HepG2 (cell line): ENCODE data around the gene FBLIM1. TPM values are rescaled to one million over a fixed set of nuclear protein-coding genes. Genes with fewer than 3 reads are reported as not detected.

Experiments used
- ARHGAP35 ChIP-seq: sonication (generic); formaldehyde crosslinking; IDR thresholded peaks from 2 replicates; pipeline ENCODE4 v1.9.0; 2022; ENCODE audit warnings: mild to moderate bottlenecking, inconsistent platforms, moderate library complexity, missing genetic modification reagents, borderline replicate concordance
- EP300 ChIP-seq, 3 experiments: sonication (generic) in 1 of 3; formaldehyde crosslinking in 1 of 3; IDR thresholded peaks; 2 replicates each; pipeline versions ENCODE4 v1.5.1 to v1.6.1; 2011 to 2020; ENCODE audit warnings: low read depth in 2 of 3, low read length in 2 of 3, borderline replicate concordance in 1 of 3, improper control_type of control experiment in 1 of 3, mild to moderate bottlenecking in 1 of 3, missing genetic modification reagents in 1 of 3, moderate library complexity in 1 of 3
- FLYWCH1 ChIP-seq: sonication (generic); formaldehyde crosslinking; IDR thresholded peaks from 2 replicates; pipeline ENCODE4 v1.8.1; 2023; ENCODE audit warnings: mild to moderate bottlenecking, missing genetic modification reagents
- GFI1 ChIP-seq: sonication (generic); formaldehyde crosslinking; IDR thresholded peaks from 2 replicates; pipeline ENCODE4 v1.5.0; 2020; ENCODE audit warnings: missing genetic modification reagents, mild to moderate bottlenecking, borderline replicate concordance
- HNRNPK ChIP-seq: fragments of 200-400 bp; formaldehyde crosslinking; IDR thresholded peaks from 2 replicates; pipeline ENCODE4 v1.6.1; 2018; ENCODE audit warnings: low read length, low read depth, moderate library complexity, mild to moderate bottlenecking; ENCODE audit not compliant: poor library complexity, severe bottlenecking
- IKZF1 ChIP-seq: fragments of 450-650 bp; IDR thresholded peaks from 2 replicates; pipeline ENCODE4 v1.7.1; 2016
- KLF15 ChIP-seq: sonication (generic); formaldehyde crosslinking; IDR thresholded peaks from 2 replicates; pipeline ENCODE4 v1.8.1; 2023; ENCODE audit warnings: borderline replicate concordance, mild to moderate bottlenecking, inconsistent platforms, missing genetic modification reagents, mixed read lengths
- NCOA2 ChIP-seq: sonication (generic); formaldehyde crosslinking; IDR thresholded peaks from 2 replicates; pipeline ENCODE4 v1.8.0; 2022; ENCODE audit warnings: inconsistent platforms
- NFE2L2 ChIP-seq: fragments of 150-350 bp; IDR thresholded peaks from 2 replicates; pipeline ENCODE4 v1.6.1; 2014; ENCODE audit warnings: low read length
- NFIB ChIP-seq: sonication (generic); formaldehyde crosslinking; IDR thresholded peaks from 2 replicates; pipeline ENCODE4 v1.9.0; 2021; ENCODE audit warnings: missing genetic modification reagents, mild to moderate bottlenecking, borderline replicate concordance
- NFKB2 ChIP-seq: sonication (generic); formaldehyde crosslinking; IDR thresholded peaks from 2 replicates; pipeline ENCODE4 v1.4.0; 2020; ENCODE audit warnings: missing genetic modification reagents, borderline replicate concordance
- PHF21A ChIP-seq: sonication (generic); formaldehyde crosslinking; IDR thresholded peaks from 2 replicates; pipeline ENCODE4 v1.5.0; 2020; ENCODE audit warnings: mild to moderate bottlenecking, missing genetic modification reagents
- PHF8 ChIP-seq: sonication (generic); formaldehyde crosslinking; IDR thresholded peaks from 2 replicates; pipeline ENCODE4 v1.5.0; 2020; ENCODE audit warnings: missing genetic modification reagents
- PLRG1 ChIP-seq: fragments of 450-650 bp; conservative IDR thresholded peaks from 2 replicates; pipeline ENCODE4 v1.6.1; 2016
- PPARG ChIP-seq: conservative IDR thresholded peaks from 2 replicates; pipeline ENCODE4 v1.6.1; 2016; ENCODE audit warnings: missing biosample characterization, missing genetic modification reagents
- SIN3B ChIP-seq: fragments of 150-350 bp; IDR thresholded peaks from 2 replicates; pipeline ENCODE4 v1.6.1; 2014; ENCODE audit warnings: low read length
- SUZ12 ChIP-seq: fragments of 150-350 bp; IDR thresholded peaks from 2 replicates; pipeline ENCODE4 v1.6.1; 2014; ENCODE audit warnings: low read depth, low read length
- TCF7L2 ChIP-seq: IDR thresholded peaks from 2 replicates; pipeline ENCODE4 v1.6.1; 2011; ENCODE audit warnings: mild to moderate bottlenecking, low read depth, low read length, moderate library complexity
- TRIM22 ChIP-seq: fragments of 450-650 bp; IDR thresholded peaks from 2 replicates; pipeline ENCODE4 v1.6.1; 2017
- ZNF326 ChIP-seq: sonication (generic); formaldehyde crosslinking; IDR thresholded peaks from 2 replicates; pipeline ENCODE4 v1.4.0; 2020; ENCODE audit warnings: missing genetic modification reagents, borderline replicate concordance
- ZNF441 ChIP-seq: sonication (generic); formaldehyde crosslinking; IDR thresholded peaks from 2 replicates; pipeline ENCODE4 v1.7.0; 2021; ENCODE audit warnings: missing genetic modification reagents, borderline replicate concordance
- ZNF570 ChIP-seq: sonication (generic); formaldehyde crosslinking; IDR thresholded peaks from 2 replicates; pipeline ENCODE4 v1.4.0; 2020; ENCODE audit warnings: mild to moderate bottlenecking, missing genetic modification reagents, borderline replicate concordance
- ZNF775 ChIP-seq: sonication (generic); formaldehyde crosslinking; IDR thresholded peaks from 2 replicates; pipeline ENCODE4 v1.4.0; 2020; ENCODE audit warnings: missing genetic modification reagents, mild to moderate bottlenecking, moderate library complexity, borderline replicate concordance
- polyA plus RNA-seq, 8 experiments: library from polyadenylated mRNA; depleted of rRNA in 3 of 8; stranded (reverse) in 7 of 8; unstranded in 1 of 8; fragments of >200 nt; fragmentation: Illumina TruSeq in 4 of 8; extraction: Trizol in 4 of 8; gene quantifications; 2 replicates each; pipeline versions ENCODE4 v1.2.1 to v1.2.3, GENCODE V29; 2011 to 2016; ENCODE audit warnings: low read depth in 4 of 8, missing spikeins in 1 of 8, mixed read lengths in 1 of 8; ENCODE audit not compliant: insufficient read depth in 1 of 8
- total RNA-seq, 5 experiments: library from RNA; depleted of rRNA; stranded (reverse); fragments of >200 nt; fragmentation: Illumina TruSeq; extraction: Trizol; gene quantifications; 2 replicates each; pipeline ENCODE4 v1.2.3, GENCODE V29; 2016; ENCODE audit warnings: low read depth in 1 of 5
- TF ChIP-seq, protein P1 (sequence below): sonication (generic); formaldehyde crosslinking; IDR thresholded peaks from 2 replicates; pipeline ENCODE4 v1.8.1; 2023; ENCODE audit warnings: missing genetic modification reagents, mild to moderate bottlenecking, borderline replicate concordance
- TF ChIP-seq, protein P2 (sequence below): IDR thresholded peaks from 2 replicates; pipeline ENCODE4 v1.6.1; 2018; ENCODE audit warnings: missing genetic modification reagents
- TF ChIP-seq, protein P3 (sequence below): sonication (generic); formaldehyde crosslinking; IDR thresholded peaks from 2 replicates; pipeline ENCODE4 v1.4.0; 2020; ENCODE audit warnings: missing genetic modification reagents

The FBLIM1 gene
- total and polyA plus RNA-seq, 2 of the 13 experiments (the other 11 are each of a cell fraction or from before 2014, with no cell fraction given), result 10.6 to 23.0 TPM

GRCh38 chr1:15740924-15741850 lies 17.4 kb upstream of the FBLIM1 start (continued):
- TF ChIP-seq, protein P1, sequence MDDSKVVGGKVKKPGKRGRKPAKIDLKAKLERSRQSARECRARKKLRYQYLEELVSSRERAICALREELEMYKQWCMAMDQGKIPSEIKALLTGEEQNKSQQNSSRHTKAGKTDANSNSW (CRISPR knock-in tag), result no peak
- TF ChIP-seq ARHGAP35 (CRISPR knock-in tag), result no peak
- TF ChIP-seq PPARG (CRISPR knock-in tag), result 0 out of 2 replicates have a peak, but pooled peaks have one; percentile 62
- TF ChIP-seq ZNF441, result 0 out of 2 replicates have a peak, but pooled peaks have one; percentile 53
- TF ChIP-seq KLF15 (CRISPR knock-in tag), result no peak
- TF ChIP-seq NFKB2 (CRISPR knock-in tag), result peak; percentile 55; the same call in 1 of the 2 replicates
- TF ChIP-seq, protein P2, sequence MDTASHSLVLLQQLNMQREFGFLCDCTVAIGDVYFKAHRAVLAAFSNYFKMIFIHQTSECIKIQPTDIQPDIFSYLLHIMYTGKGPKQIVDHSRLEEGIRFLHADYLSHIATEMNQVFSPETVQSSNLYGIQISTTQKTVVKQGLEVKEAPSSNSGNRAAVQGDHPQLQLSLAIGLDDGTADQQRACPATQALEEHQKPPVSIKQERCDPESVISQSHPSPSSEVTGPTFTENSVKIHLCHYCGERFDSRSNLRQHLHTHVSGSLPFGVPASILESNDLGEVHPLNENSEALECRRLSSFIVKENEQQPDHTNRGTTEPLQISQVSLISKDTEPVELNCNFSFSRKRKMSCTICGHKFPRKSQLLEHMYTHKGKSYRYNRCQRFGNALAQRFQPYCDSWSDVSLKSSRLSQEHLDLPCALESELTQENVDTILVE (CRISPR knock-in tag), result 0 out of 2 replicates have a peak, but pooled peaks have one; percentile 24
- TF ChIP-seq TCF7L2, result no peak
- TF ChIP-seq SUZ12, result no peak
- no peak for TF ChIP-seq NFIB (CRISPR knock-in tag)
- TF ChIP-seq ZNF326 (CRISPR knock-in tag), result no peak
- TF ChIP-seq NCOA2 (CRISPR knock-in tag), result peak; percentile 31; the same call in 1 of the 2 replicates
- TF ChIP-seq IKZF1, result no peak
- TF ChIP-seq, protein P3, sequence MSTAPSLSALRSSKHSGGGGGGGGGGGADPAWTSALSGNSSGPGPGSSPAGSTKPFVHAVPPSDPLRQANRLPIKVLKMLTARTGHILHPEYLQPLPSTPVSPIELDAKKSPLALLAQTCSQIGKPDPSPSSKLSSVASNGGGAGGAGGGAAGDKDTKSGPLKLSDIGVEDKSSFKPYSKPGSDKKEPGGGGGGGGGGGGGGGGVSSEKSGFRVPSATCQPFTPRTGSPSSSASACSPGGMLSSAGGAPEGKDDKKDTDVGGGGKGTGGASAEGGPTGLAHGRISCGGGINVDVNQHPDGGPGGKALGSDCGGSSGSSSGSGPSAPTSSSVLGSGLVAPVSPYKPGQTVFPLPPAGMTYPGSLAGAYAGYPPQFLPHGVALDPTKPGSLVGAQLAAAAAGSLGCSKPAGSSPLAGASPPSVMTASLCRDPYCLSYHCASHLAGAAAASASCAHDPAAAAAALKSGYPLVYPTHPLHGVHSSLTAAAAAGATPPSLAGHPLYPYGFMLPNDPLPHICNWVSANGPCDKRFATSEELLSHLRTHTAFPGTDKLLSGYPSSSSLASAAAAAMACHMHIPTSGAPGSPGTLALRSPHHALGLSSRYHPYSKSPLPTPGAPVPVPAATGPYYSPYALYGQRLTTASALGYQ (CRISPR knock-in tag), result no peak
- TF ChIP-seq NFE2L2, result no peak
- TF ChIP-seq EP300 (IDR thresholded peaks at IDR 0.05; ENCODE audit: low read depth in 2 of 2, low read length in 2 of 2), result no peak
- TF ChIP-seq EP300 (CRISPR knock-in tag; IDR thresholded peaks at IDR 0.05; ENCODE audit: borderline replicate concordance), result peak; percentile 45; the same call in 1 of the 2 replicates
- no peak for TF ChIP-seq FLYWCH1 (CRISPR knock-in tag)
- no peak for TF ChIP-seq SIN3B
- TF ChIP-seq GFI1 (CRISPR knock-in tag), result no peak
- TF ChIP-seq PHF8, result 0 out of 2 replicates have a peak, but pooled peaks have one; percentile 36
- no peak for TF ChIP-seq PLRG1
- 0 out of 2 replicates have a peak, but pooled peaks have one; percentile 19 for TF ChIP-seq PHF21A (CRISPR knock-in tag)
- no peak for TF ChIP-seq ZNF570 (CRISPR knock-in tag)
- TF ChIP-seq TRIM22, result no peak
- no peak for TF ChIP-seq ZNF775 (CRISPR knock-in tag)
- no peak for TF ChIP-seq HNRNPK
